Adrenal gland (tissue), 12 donors: Measurements from ENCODE around the gene SPAAR. TPM values are rescaled to one million over a fixed set of nuclear protein-coding genes. Genes with fewer than 3 reads are reported as not detected.
"Not testable (repeated sequence)": the region's sequence is repeated elsewhere in the genome, so short reads cannot be mapped to it uniquely, and the experiment has no call there.

Experiments used
- DNase-seq, 7 donors: peaks; one replicate each; pipeline ENCODE4 v3.0.0-alpha.2; 2019 to 2020
- H3K27ac ChIP-seq, 5 donors: fragments of 200-600 bp; sonication (generic) in 4 of 5; 1 replicate in 3 of 5; 2 replicates in 2 of 5; pipeline versions ENCODE4 v1.5.1 to v1.8.0; 2016 to 2020; ENCODE audit warnings: mild to moderate bottlenecking in 1 of 5
- H3K27me3 ChIP-seq: fragments of 200-600 bp; 2 replicates; pipeline ENCODE4 v1.8.0; 2021
- H3K36me3 ChIP-seq, 2 donors: fragments of 200-600 bp; replicated peaks in 1 of 2; 1 replicate in 1 of 2; 2 replicates in 1 of 2; pipeline versions ENCODE4 v1.5.1 to v1.8.0; 2018 to 2022
- H3K4me1 ChIP-seq, 2 donors: fragments of 200-600 bp; replicated peaks in 1 of 2; 1 replicate in 1 of 2; 2 replicates in 1 of 2; pipeline versions ENCODE4 v1.5.1 to v1.8.0; 2018 to 2021
- H3K4me3 ChIP-seq, 4 donors: fragments of 200-600 bp; sonication (generic) in 3 of 4; one replicate each; pipeline ENCODE4 v1.5.1; 2016 to 2018
- H3K9me3 ChIP-seq, 3 donors: fragments of 200-600 bp; sonication (generic) in 1 of 3; replicated peaks in 1 of 3; 1 replicate in 2 of 3; 2 replicates in 1 of 3; pipeline versions ENCODE4 v1.5.1 to v1.8.0; 2016 to 2021
- CTCF ChIP-seq, 6 experiments: fragments of 450-650 bp in 4 of 6; fragments of 200-600 bp in 2 of 6; sonication (generic) in 1 of 6; IDR thresholded peaks; 1 replicate in 5 of 6; 2 replicates in 1 of 6; pipeline versions ENCODE4 v1.5.1 to v1.8.0; 2016 to 2021; ENCODE audit warnings: antibody characterized with exemption in 6 of 6, mild to moderate bottlenecking in 2 of 6, moderate library complexity in 1 of 6
- POLR2A ChIP-seq, 2 donors: fragments of 450-650 bp; IDR thresholded peaks; one replicate each; pipeline ENCODE4 v1.6.1; 2017; ENCODE audit warnings: antibody characterized with exemption in 2 of 2, mild to moderate bottlenecking in 2 of 2, moderate library complexity in 1 of 2
- WGBS, 4 donors: extraction: QIAGEN DNeasy Blood & Tissue Kit in 2 of 4; methylation state at CpG; one replicate each; pipeline versions ENCODE4 v1.1.5 to v1.1.7; 2013 to 2017; 5-methylcytosine and 5-hydroxymethylcytosine counted together
- intact Hi-C, 2 donors: fragments of 100-400 bp; cut with DNase I; formaldehyde crosslinking; loops; one replicate each; pipeline versions ENCODE4 v1.14.1 to v1.15.0; 2022 to 2023
- polyA plus RNA-seq, 3 donors: library from polyadenylated mRNA; stranded (reverse); fragments of 200-250 nt in 2 of 3; fragments of 350-450 nt in 1 of 3; fragmentation: Illumina TruSeq in 1 of 3; extraction: RNeasy Lipid Tissue Mini Kit (QIAGEN cat#74804) in 1 of 3; gene quantifications; one replicate each; pipeline ENCODE4 v1.2.3, GENCODE V29; 2013 to 2014
- total RNA-seq, 9 donors: library from RNA; depleted of rRNA in 4 of 9; stranded (reverse); fragments of >200 nt in 4 of 9; fragments of 120-200 nt in 1 of 9; fragmentation: NEBNext Ultra II Directional in 1 of 9; extraction: Animal tissue kit (Norgen Biotek cat#: 25700) in 1 of 9; gene quantifications; one replicate each; pipeline versions ENCODE4 v1.1.0 to v1.2.4, GENCODE V29; 2013 to 2023
- donor health status: healthy with polysubstance abuse.
- donor health status: Bipolar disorder and iron deficiency.
- donor health status: DM: yes; HTN: yes; CAD: no.
- donor health status: DM: no; HTN: no; CAD: no.
- donor health status: DM: no; HTN: no; CAD: no.
- donor health status: DM: yes; HTN: yes; CAD: no.

SPAAR gene
- total and polyA plus RNA-seq, 12 donors = 0.54 to 3.6 (median 2.3) TPM

GRCh38 chr9:35933550-35934067 is 24.3 kb downstream of the SPAAR start:
- no peaks in the 10 kb centered on the region for H3K4me1 ChIP-seq
- no peak for DNase-seq
- H3K36me3 ChIP-seq = no peaks in the 10 kb centered on the region
- H3K27me3 ChIP-seq = no peaks in the 10 kb centered on the region
- no peak overlapping the region for H3K27ac ChIP-seq
- intact Hi-C loops = no loop called here
- WGBS, 4 donors = 74 to 82% (median 80%) methylated on average over 4 of the region's 4 CpGs
- H3K4me3 ChIP-seq = no peak overlapping the region
- no peaks in the 10 kb centered on the region for H3K9me3 ChIP-seq
- TF ChIP-seq POLR2A (IDR thresholded peaks at IDR 0.05) (no peak), CTCF (IDR thresholded peaks at IDR 0.05) (no peak)

GRCh38 chr9:35934069-35934468 is 24.8 kb downstream of the SPAAR start:
- H3K9me3 ChIP-seq, H3K4me1 ChIP-seq, H3K4me3 ChIP-seq, H3K27me3 ChIP-seq, H3K27ac ChIP-seq, H3K36me3 ChIP-seq, DNase-seq, intact Hi-C loops: not testable (repeated sequence)
- 76 to 89% (median 86%) methylated on average over 6 of the region's 6 CpGs for WGBS, 4 donors

DNA sequence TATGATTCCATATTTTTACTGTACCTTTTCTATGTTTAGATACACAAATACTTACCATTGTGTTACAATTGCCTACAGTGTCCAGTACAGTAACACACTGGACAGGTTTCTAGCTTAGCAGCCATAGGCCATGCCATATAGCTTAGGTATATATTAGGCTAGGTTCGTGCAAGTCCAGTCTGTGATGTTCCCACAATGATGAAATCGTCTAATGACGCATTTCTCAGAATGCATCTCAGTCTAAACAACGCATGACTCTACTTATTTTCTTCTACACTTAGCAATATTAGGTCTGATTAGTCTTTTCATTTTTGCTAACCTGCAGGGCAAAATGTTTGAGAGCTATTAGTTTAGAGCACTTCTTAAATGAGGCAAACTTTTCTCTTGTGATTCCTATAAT is 26.0 kb downstream of the SPAAR start:
- H3K4me3 ChIP-seq = no peak overlapping the region
- no peaks in the 10 kb centered on the region for H3K36me3 ChIP-seq
- no peak for DNase-seq
- no peak overlapping the region for H3K27ac ChIP-seq
- no peak for TF ChIP-seq POLR2A (IDR thresholded peaks at IDR 0.05)
- no peak for TF ChIP-seq CTCF (IDR thresholded peaks at IDR 0.05)
- no peaks in the 10 kb centered on the region for H3K27me3 ChIP-seq
- H3K4me1 ChIP-seq = no peaks in the 10 kb centered on the region
- WGBS, 4 donors = 88 to 94% (median 93%) methylated on average over 4 of the region's 4 CpGs
- H3K9me3 ChIP-seq = no peaks in the 10 kb centered on the region
- intact Hi-C loops = no loop called here

GRCh38 chr9:35935755-35936509 is 26.6 kb downstream of the SPAAR start:
- Histone ChIP-seq H3K4me3 (no peak overlapping the region), H3K27ac (no peak overlapping the region), H3K4me1 (no peaks in the 10 kb centered on the region), H3K9me3 (no peaks in the 10 kb centered on the region), H3K27me3 (no peaks in the 10 kb centered on the region), H3K36me3 (no peaks in the 10 kb centered on the region)
- DNase-seq = no peak
- 55 to 71% (median 63%) methylated on average over 7 of the region's 7 CpGs for WGBS, 4 donors
- TF ChIP-seq POLR2A (IDR thresholded peaks at IDR 0.05) = no peak
- TF ChIP-seq CTCF (IDR thresholded peaks at IDR 0.05) = no peak
- intact Hi-C loops = no loop called here

- no peak for DNase-seq
- Histone ChIP-seq H3K36me3 (no peaks in the 10 kb centered on the region), H3K4me1 (no peaks in the 10 kb centered on the region), H3K9me3 (no peaks in the 10 kb centered on the region), H3K4me3 (no peak overlapping the region), H3K27me3 (no peaks in the 10 kb centered on the region), H3K27ac (no peak overlapping the region)
- WGBS, 4 donors = 57 to 90% (median 70%) methylated on average over 2 of the region's 2 CpGs
- intact Hi-C loops = no loop called here
- TF ChIP-seq CTCF (IDR thresholded peaks at IDR 0.05) (no peak), POLR2A (IDR thresholded peaks at IDR 0.05) (no peak)
Observed at GRCh38 chr9:35937227-35937626, 27.9 kb downstream of the SPAAR start.
